GM12801 (cell line): ENCODE results near the gene SPATA20.

ENCODE experiments used
- TF ChIP-seq, protein P1 (sequence below): IDR thresholded peaks from one replicate; pipeline ENCODE4 v1.5.1; 2011; ENCODE audit warnings: control low read depth; ENCODE audit not compliant: insufficient read length; ENCODE audit errors: extremely low read depth

SPATA20 gene

GRCh38 chr17:50544516-50544915 is 2.5 kb upstream of the SPATA20 start:
- TF ChIP-seq, protein P1, sequence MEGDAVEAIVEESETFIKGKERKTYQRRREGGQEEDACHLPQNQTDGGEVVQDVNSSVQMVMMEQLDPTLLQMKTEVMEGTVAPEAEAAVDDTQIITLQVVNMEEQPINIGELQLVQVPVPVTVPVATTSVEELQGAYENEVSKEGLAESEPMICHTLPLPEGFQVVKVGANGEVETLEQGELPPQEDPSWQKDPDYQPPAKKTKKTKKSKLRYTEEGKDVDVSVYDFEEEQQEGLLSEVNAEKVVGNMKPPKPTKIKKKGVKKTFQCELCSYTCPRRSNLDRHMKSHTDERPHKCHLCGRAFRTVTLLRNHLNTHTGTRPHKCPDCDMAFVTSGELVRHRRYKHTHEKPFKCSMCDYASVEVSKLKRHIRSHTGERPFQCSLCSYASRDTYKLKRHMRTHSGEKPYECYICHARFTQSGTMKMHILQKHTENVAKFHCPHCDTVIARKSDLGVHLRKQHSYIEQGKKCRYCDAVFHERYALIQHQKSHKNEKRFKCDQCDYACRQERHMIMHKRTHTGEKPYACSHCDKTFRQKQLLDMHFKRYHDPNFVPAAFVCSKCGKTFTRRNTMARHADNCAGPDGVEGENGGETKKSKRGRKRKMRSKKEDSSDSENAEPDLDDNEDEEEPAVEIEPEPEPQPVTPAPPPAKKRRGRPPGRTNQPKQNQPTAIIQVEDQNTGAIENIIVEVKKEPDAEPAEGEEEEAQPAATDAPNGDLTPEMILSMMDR = no peak

DNA sequence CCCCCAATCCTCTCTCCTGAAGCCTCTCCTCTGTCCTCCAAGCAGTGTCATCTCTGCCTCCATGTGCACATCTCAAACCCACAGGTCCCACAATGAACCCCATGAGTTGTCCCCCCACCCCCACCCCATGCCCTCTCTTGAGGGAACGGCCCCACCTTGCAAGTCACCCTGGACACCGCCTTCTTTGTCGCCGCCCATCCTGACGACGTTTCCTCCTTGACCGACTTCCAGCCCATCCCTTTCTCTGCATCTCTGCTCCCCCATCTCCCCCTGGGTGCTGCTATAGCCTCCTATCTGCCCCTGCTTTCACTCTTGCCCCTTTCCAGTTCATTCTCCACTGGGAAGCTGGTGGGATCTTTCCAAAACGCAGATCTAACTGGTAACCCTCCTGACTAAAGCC is 1.7 kb upstream of the SPATA20 start:
- TF ChIP-seq, protein P1 = no peak

- TF ChIP-seq, protein P1 = no peak
Observed at GRCh38 chr17:50546701-50547034, 306 bp upstream of the SPATA20 start.

GRCh38 chr17:50547736-50548083 is 736 bp downstream of the SPATA20 start:
- TF ChIP-seq, protein P1 = no peak

- TF ChIP-seq, protein P1 = no peak
Observed at GRCh38 chr17:50548831-50549230, 1.9 kb downstream of the SPATA20 start.

- TF ChIP-seq, protein P1 = no peak
Observed at GRCh38 chr17:50549256-50549941, 2.4 kb downstream of the SPATA20 start.

DNA sequence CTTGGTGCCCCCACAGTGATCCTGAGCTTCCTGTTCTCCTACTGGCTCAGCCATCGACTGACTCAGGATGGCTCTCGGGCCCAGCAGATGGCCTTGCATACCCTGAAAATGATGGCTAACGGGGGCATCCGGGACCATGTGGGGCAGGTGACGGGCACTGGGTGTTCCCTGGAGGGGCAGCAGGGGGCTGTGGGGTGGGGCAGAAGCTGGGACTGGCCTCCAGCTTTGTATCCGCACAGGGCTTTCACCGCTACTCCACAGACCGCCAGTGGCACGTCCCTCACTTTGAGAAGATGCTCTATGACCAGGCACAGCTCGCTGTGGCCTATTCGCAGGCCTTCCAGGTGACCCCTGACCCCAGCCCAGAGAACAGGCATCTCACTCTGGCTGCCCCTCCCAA is 3.0 kb downstream of the SPATA20 start:
- TF ChIP-seq, protein P1 = no peak
